ENCODE results near the gene ARHGAP21. TPM values are rescaled to one million over a fixed set of nuclear protein-coding genes. Genes with fewer than 3 reads are reported as not detected.

The ARHGAP21 gene
- total RNA-seq, 4 donors from 2014 or later = 15.3 to 59.1 (median 37.1) TPM

DNA sequence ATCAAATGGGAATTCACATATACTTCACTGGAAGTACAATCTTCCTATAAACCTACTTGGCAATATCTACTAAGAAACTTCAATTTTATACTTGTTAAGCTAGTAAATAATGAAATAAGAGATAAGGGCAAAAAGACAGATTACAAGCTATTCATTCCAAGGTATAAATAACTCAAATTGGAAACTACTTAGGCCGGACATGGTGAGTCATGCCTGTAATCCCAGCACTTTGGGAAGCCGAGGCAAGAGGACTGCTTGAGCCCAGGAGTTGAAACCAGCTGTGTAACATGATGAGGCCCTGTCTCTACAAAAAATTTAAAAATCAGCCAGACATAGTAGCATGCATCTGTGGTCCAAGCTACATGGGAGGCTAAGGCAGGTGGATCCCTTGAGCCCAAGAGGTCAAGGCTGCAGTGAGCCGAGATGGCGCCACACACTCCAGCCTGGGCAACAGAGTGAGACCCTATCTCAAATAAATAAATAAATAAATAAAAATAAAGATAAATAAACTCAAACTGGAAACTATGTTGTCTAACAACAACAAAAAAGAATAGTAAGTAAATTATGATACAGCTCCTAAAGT lies 37.6 kb downstream of the ARHGAP21 start:
- peaks cover 0 to 34% (median 0%) of the 10 kb centered on the region in 3 donors for H3K4me1 ChIP-seq

DNA sequence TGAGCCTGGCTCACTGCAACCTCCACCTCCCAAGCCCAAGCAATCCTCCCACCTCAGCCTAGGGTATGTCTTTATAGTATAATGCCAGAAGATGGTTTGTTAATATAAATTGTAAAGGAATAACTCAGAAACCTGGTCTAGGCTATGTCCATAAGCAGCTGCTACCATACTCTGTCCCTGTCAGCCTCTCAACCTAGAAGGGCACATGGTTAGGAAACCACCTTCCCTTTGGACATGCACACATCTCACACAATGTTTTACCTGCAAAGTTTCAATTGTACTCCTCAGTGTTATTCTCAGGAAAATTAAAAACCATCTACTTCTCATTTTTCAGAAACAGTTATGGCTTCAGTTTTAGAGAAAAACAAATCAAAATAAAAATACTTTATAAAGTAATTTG lies 40.1 kb downstream of the ARHGAP21 start:
- H3K4me1 ChIP-seq = peaks cover 0 to 34% (median 7%) of the 10 kb centered on the region in 3 donors
- intact Hi-C loops (cut with DNase I) = no loop called here
- no peaks in the 10 kb centered on the region for H3K36me3 ChIP-seq
- no peaks in the 10 kb centered on the region for H3K9me3 ChIP-seq
- TF ChIP-seq, protein P1, sequence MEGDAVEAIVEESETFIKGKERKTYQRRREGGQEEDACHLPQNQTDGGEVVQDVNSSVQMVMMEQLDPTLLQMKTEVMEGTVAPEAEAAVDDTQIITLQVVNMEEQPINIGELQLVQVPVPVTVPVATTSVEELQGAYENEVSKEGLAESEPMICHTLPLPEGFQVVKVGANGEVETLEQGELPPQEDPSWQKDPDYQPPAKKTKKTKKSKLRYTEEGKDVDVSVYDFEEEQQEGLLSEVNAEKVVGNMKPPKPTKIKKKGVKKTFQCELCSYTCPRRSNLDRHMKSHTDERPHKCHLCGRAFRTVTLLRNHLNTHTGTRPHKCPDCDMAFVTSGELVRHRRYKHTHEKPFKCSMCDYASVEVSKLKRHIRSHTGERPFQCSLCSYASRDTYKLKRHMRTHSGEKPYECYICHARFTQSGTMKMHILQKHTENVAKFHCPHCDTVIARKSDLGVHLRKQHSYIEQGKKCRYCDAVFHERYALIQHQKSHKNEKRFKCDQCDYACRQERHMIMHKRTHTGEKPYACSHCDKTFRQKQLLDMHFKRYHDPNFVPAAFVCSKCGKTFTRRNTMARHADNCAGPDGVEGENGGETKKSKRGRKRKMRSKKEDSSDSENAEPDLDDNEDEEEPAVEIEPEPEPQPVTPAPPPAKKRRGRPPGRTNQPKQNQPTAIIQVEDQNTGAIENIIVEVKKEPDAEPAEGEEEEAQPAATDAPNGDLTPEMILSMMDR (IDR thresholded peaks at IDR 0.05) = no peak
- TF ChIP-seq POLR2A (IDR thresholded peaks at IDR 0.05) = no peak
- no peak overlapping the region for H3K4me3 ChIP-seq
- H3K27ac ChIP-seq = no peak overlapping the region
- H3K27me3 ChIP-seq = no peaks in the 10 kb centered on the region
- DNase-seq = no peak

More for the DNA sequence above, 37.6 kb downstream of the ARHGAP21 start:
- no peaks in the 10 kb centered on the region for H3K27me3 ChIP-seq
- no peaks in the 10 kb centered on the region for H3K36me3 ChIP-seq
- no peak overlapping the region for H3K4me3 ChIP-seq
- intact Hi-C loops (cut with DNase I) = no loop called here
- DNase-seq = no peak
- H3K9me3 ChIP-seq = no peaks in the 10 kb centered on the region
- 62 to 67% methylated on average over 4 of the region's 4 CpGs for WGBS, 2 donors
- no peak for TF ChIP-seq POLR2A (IDR thresholded peaks at IDR 0.05)
- TF ChIP-seq, protein P1 (IDR thresholded peaks at IDR 0.05) = no peak
- no peak overlapping the region for H3K27ac ChIP-seq

DNA sequence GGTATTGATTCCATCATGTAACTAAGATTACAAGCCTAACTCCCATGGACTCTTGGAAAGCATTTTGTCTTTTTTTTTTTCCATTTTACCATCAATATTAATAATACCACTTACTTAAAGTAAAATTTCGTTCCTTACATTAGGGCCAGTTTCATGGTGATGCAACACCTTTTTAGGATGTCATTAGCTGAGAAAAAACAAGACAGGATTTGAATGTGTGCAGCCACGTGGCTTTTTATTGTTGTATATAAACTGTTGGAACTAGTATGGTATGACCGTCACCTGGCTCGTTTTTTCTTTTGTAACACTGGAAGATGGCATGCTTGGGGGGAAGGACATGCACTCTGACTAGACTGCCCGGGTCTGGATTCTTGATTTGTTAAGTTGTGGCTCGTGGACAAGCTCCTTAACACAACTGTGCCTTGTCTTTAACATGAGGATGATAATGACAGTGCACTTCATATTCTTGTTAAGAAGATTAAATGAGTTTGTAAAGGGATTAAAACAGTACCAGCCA lies 42.1 kb downstream of the ARHGAP21 start:
- DNase-seq = no peak
- H3K27ac ChIP-seq = no peak overlapping the region
- no peak overlapping the region for H3K4me3 ChIP-seq
- no peaks in the 10 kb centered on the region for H3K27me3 ChIP-seq
- H3K36me3 ChIP-seq = no peaks in the 10 kb centered on the region
- H3K9me3 ChIP-seq = no peaks in the 10 kb centered on the region
- intact Hi-C loops (cut with DNase I) = no loop called here
- H3K4me1 ChIP-seq = peaks cover 0 to 31% (median 7%) of the 10 kb centered on the region in 3 donors
- no peak for TF ChIP-seq POLR2A (IDR thresholded peaks at IDR 0.05)
- TF ChIP-seq, protein P1 (IDR thresholded peaks at IDR 0.05) = no peak
- 42 to 43% methylated on average over 6 of the region's 6 CpGs for WGBS, 2 donors

DNA sequence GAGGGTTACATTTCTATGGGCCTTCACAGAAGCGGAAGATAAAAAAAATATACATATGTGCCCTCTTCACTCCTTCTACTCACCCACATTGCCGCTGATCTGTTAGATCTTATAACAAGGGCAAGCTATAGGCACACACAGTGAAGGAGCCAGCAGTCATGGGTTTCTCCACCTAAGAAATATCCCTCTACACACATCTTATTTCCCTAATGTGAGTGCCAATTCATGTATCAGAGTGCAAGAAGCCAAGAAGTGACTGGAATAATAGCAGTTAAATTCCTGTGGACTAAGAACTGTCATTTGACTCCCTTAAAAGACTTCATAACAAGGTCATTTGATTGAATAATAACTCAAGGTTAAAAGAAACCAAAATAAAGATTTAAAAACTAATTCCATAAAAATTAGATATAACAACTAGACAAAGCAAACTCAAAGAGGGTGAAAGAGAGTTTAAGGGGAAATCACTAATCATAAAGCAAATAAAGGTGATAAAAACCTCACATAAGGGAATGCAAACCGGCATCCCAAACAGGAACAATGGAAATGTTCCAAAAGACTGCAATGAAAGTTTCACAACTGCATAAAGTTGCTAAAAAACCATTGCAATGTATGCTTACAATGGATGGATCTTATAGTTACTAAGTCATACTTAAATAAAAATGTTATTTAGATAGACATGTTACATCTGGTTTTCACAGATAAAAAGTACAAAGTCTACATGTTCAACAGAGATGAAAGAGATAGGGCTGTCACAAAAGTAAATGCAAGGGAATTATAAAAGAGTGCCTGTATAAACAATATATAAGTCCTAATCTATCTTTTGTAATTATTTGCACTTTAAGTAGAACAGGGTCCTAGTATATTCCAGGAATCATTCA lies 42.8 kb downstream of the ARHGAP21 start:
- 36 to 54% methylated on average over 3 of the region's 3 CpGs for whole genome bisulfite sequencing, 2 donors
- Histone ChIP-seq H3K4me3 (no peak overlapping the region), H3K27ac (no peak overlapping the region), H3K9me3 (no peaks in the 10 kb centered on the region), H3K36me3 (no peaks in the 10 kb centered on the region), H3K4me1 (peaks cover 0 to 24% (median 7%) of the 10 kb centered on the region in 3 donors), H3K27me3 (no peaks in the 10 kb centered on the region)
- intact Hi-C loops (cut with DNase I) = no loop called here
- DNase-seq = no peak
- TF ChIP-seq, protein P1 (IDR thresholded peaks at IDR 0.05) = no peak
- TF ChIP-seq POLR2A (IDR thresholded peaks at IDR 0.05) = no peak

DNA sequence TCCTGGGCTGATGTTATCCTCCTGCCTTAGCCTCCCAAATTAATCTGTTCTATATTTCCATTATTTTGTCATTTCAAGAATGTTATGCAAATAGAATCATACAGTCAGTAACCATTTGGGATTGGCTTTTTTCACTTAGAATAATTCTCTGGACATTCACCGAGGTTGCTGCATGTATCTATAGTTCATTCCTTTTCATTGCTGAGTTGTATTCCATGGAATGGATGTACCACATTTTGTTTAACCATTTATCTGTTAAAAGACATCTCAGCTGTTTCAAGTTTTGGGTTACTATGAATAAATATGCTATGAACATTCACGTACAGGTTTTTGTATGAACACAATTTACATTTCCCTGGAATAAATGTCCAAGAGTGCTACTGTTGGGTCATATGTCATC lies 44.9 kb downstream of the ARHGAP21 start:
- H3K36me3 ChIP-seq = no peaks in the 10 kb centered on the region
- intact Hi-C loops (cut with DNase I) = no loop called here
- no peak for TF ChIP-seq POLR2A (IDR thresholded peaks at IDR 0.05)
- TF ChIP-seq, protein P1 (IDR thresholded peaks at IDR 0.05) = no peak
- no peak overlapping the region for H3K27ac ChIP-seq
- no peak overlapping the region for H3K4me3 ChIP-seq
- H3K27me3 ChIP-seq = no peaks in the 10 kb centered on the region
- WGBS, 2 donors = 95 to 98% methylated on average over 2 of the region's 2 CpGs
- H3K4me1 ChIP-seq = peaks cover 0 to 21% (median 7%) of the 10 kb centered on the region in 3 donors
- no peaks in the 10 kb centered on the region for H3K9me3 ChIP-seq
- DNase-seq = no peak

Data from esophagus squamous epithelium (tissue), 5 donors.